ENCODE results near the gene NFATC2IP. TPM values are rescaled to one million over a fixed set of nuclear protein-coding genes. Genes with fewer than 3 reads are reported as not detected.
A peak's percentile ranks its signal among the peaks of the same experiment; 100 is the strongest.

Gene NFATC2IP
- total and polyA plus RNA-seq, 9 of the 15 experiments (the other 6 are each of a cell fraction or from before 2014, with no cell fraction given), result 15.6 to 106 (median 46.9) TPM

GRCh38 chr16:29009050-29009837, 58.5 kb downstream of the NFATC2IP start (continued):
- no peak for TF ChIP-seq FOXP4 (CRISPR knock-in tag; IDR thresholded peaks at IDR 0.05; ENCODE audit: borderline replicate concordance)
- TF ChIP-seq ZBTB8A (IDR thresholded peaks at IDR 0.05; ENCODE audit: partially characterized antibody), result no peak
- no peak for TF ChIP-seq SNIP1 (IDR thresholded peaks at IDR 0.05; ENCODE audit: low read depth)
- TF ChIP-seq, protein P1, sequence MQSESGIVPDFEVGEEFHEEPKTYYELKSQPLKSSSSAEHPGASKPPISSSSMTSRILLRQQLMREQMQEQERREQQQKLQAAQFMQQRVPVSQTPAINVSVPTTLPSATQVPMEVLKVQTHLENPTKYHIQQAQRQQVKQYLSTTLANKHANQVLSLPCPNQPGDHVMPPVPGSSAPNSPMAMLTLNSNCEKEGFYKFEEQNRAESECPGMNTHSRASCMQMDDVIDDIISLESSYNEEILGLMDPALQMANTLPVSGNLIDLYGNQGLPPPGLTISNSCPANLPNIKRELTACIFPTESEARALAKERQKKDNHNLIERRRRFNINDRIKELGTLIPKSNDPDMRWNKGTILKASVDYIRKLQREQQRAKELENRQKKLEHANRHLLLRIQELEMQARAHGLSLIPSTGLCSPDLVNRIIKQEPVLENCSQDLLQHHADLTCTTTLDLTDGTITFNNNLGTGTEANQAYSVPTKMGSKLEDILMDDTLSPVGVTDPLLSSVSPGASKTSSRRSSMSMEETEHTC (IDR thresholded peaks at IDR 0.05), result peak; percentile 58; the same call in 1 of the 2 replicates
- TF ChIP-seq ELF4 (CRISPR knock-in tag; IDR thresholded peaks at IDR 0.05), result peak; percentile 49
- no peak for TF ChIP-seq ZNF253 (CRISPR knock-in tag; conservative IDR thresholded peaks at IDR 0.05)
- TF ChIP-seq RBM39 (optimal IDR thresholded peaks at IDR 0.05; ENCODE audit: low read depth, low read length), result no peak
- no peak for TF ChIP-seq CEBPZ (IDR thresholded peaks at IDR 0.05; ENCODE audit: borderline replicate concordance, low read depth, low read length)
- peak; percentile 94 for TF ChIP-seq GATA2 (CRISPR knock-in tag; IDR thresholded peaks at IDR 0.05)
- TF ChIP-seq ZNF217 (CRISPR knock-in tag; IDR thresholded peaks at IDR 0.05), result no peak
- no peak for TF ChIP-seq SIN3A (IDR thresholded peaks at IDR 0.05; ENCODE audit: borderline replicate concordance in 2 of 2, control insufficient read depth in 1 of 2, low read depth in 2 of 2, low read length in 2 of 2)
- no peak for TF ChIP-seq PURB (CRISPR knock-in tag; IDR thresholded peaks at IDR 0.05; ENCODE audit: low read depth)
- peak; percentile 22; the same call in 1 of the 2 replicates for TF ChIP-seq ELF2 (CRISPR knock-in tag; IDR thresholded peaks at IDR 0.05)
- 0 out of 2 replicates have a peak, but pooled peaks have one; percentile 50 for TF ChIP-seq PYGO2 (tag; IDR thresholded peaks at IDR 0.05)
- TF ChIP-seq, protein P2, sequence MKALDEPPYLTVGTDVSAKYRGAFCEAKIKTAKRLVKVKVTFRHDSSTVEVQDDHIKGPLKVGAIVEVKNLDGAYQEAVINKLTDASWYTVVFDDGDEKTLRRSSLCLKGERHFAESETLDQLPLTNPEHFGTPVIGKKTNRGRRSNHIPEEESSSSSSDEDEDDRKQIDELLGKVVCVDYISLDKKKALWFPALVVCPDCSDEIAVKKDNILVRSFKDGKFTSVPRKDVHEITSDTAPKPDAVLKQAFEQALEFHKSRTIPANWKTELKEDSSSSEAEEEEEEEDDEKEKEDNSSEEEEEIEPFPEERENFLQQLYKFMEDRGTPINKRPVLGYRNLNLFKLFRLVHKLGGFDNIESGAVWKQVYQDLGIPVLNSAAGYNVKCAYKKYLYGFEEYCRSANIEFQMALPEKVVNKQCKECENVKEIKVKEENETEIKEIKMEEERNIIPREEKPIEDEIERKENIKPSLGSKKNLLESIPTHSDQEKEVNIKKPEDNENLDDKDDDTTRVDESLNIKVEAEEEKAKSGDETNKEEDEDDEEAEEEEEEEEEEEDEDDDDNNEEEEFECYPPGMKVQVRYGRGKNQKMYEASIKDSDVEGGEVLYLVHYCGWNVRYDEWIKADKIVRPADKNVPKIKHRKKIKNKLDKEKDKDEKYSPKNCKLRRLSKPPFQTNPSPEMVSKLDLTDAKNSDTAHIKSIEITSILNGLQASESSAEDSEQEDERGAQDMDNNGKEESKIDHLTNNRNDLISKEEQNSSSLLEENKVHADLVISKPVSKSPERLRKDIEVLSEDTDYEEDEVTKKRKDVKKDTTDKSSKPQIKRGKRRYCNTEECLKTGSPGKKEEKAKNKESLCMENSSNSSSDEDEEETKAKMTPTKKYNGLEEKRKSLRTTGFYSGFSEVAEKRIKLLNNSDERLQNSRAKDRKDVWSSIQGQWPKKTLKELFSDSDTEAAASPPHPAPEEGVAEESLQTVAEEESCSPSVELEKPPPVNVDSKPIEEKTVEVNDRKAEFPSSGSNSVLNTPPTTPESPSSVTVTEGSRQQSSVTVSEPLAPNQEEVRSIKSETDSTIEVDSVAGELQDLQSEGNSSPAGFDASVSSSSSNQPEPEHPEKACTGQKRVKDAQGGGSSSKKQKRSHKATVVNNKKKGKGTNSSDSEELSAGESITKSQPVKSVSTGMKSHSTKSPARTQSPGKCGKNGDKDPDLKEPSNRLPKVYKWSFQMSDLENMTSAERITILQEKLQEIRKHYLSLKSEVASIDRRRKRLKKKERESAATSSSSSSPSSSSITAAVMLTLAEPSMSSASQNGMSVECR (CRISPR knock-in tag; IDR thresholded peaks at IDR 0.05), result no peak
- TF ChIP-seq NR2F6 (CRISPR knock-in tag; IDR thresholded peaks at IDR 0.05), result no peak

Data from K562 (cell line).